MM.1S (cell line): Measurements from ENCODE around the gene BTBD17.

Source experiments
- DNase-seq: peaks from one replicate; pipeline ENCODE4 v3.0.0-alpha.2; 2015
- H2AFZ ChIP-seq: fragments of 300-600 bp; sonication (generic); 2 replicates; pipeline ENCODE4 v1.6.0; 2016; ENCODE audit warnings: antibody characterized with exemption, low read length
- H3F3A ChIP-seq: fragments of 300-600 bp; sonication (generic); 2 replicates; pipeline ENCODE4 v1.6.1; 2016; ENCODE audit warnings: mild to moderate bottlenecking, antibody characterized with exemption, low read length, moderate library complexity, mixed read lengths; ENCODE audit not compliant: insufficient read depth
- H3K27ac ChIP-seq: fragments of 300-600 bp; sonication (generic); 2 replicates; pipeline ENCODE4 v1.5.1; 2016; ENCODE audit warnings: mild to moderate bottlenecking, low read length
- H3K27me3 ChIP-seq: fragments of 300-600 bp; sonication (generic); replicated peaks from 2 replicates; pipeline ENCODE4 v1.6.0; 2016; ENCODE audit warnings: low read length; ENCODE audit not compliant: insufficient read depth
- H3K36me3 ChIP-seq: fragments of 300-600 bp; sonication (generic); replicated peaks from 2 replicates; pipeline ENCODE4 v1.6.1; 2016; ENCODE audit warnings: mild to moderate bottlenecking, low read length, mixed read lengths; ENCODE audit not compliant: insufficient read depth
- H3K4me1 ChIP-seq: fragments of 300-600 bp; sonication (generic); 2 replicates; pipeline ENCODE4 v1.6.1; 2016; ENCODE audit warnings: low read length, mixed read lengths
- H3K4me2 ChIP-seq: fragments of 300-600 bp; sonication (generic); 2 replicates; pipeline ENCODE4 v1.6.0; 2016; ENCODE audit warnings: low read depth, low read length
- H3K4me3 ChIP-seq: fragments of 300-600 bp; sonication (generic); 2 replicates; pipeline ENCODE4 v1.5.1; 2016; ENCODE audit warnings: low read length, mixed read lengths
- H3K79me2 ChIP-seq: fragments of 300-600 bp; sonication (generic); 2 replicates; pipeline ENCODE4 v1.6.1; 2016; ENCODE audit warnings: mixed run types, low read length, mixed read lengths
- H3K9ac ChIP-seq: fragments of 300-600 bp; sonication (generic); 2 replicates; pipeline ENCODE4 v1.6.1; 2016; ENCODE audit warnings: low read length, mixed read lengths
- H3K9me2 ChIP-seq: fragments of 300-600 bp; sonication (generic); replicated peaks from 2 replicates; pipeline ENCODE4 v1.6.1; 2016; ENCODE audit warnings: mild to moderate bottlenecking, low read length, mixed read lengths; ENCODE audit not compliant: insufficient read depth
- H3K9me3 ChIP-seq: fragments of 300-600 bp; sonication (generic); replicated peaks from 2 replicates; pipeline ENCODE4 v1.6.1; 2016; ENCODE audit warnings: mild to moderate bottlenecking, low read length, mixed read lengths; ENCODE audit not compliant: insufficient read depth
- H4K20me1 ChIP-seq: fragments of 300-600 bp; sonication (generic); 2 replicates; pipeline ENCODE4 v1.6.1; 2016; ENCODE audit warnings: mild to moderate bottlenecking, low read length, moderate library complexity, mixed read lengths; ENCODE audit not compliant: insufficient read depth
- CTCF ChIP-seq: fragments of 300-600 bp; sonication (generic); IDR thresholded peaks from 2 replicates; pipeline ENCODE4 v1.5.1; 2016; ENCODE audit warnings: antibody characterized with exemption, low read length, mixed read lengths
- EZH2 ChIP-seq: fragments of 300-600 bp; sonication (generic); optimal IDR thresholded peaks from 2 replicates; pipeline ENCODE3; 2017; ENCODE audit warnings: low read depth, mild to moderate bottlenecking, antibody characterized with exemption, low read length, mixed read lengths
- EZH2phosphoT487 ChIP-seq: fragments of 300-600 bp; sonication (generic); IDR thresholded peaks from 2 replicates; pipeline ENCODE4 v1.6.1; 2018; ENCODE audit warnings: antibody characterized with exemption, low read length

BTBD17 gene

DNA sequence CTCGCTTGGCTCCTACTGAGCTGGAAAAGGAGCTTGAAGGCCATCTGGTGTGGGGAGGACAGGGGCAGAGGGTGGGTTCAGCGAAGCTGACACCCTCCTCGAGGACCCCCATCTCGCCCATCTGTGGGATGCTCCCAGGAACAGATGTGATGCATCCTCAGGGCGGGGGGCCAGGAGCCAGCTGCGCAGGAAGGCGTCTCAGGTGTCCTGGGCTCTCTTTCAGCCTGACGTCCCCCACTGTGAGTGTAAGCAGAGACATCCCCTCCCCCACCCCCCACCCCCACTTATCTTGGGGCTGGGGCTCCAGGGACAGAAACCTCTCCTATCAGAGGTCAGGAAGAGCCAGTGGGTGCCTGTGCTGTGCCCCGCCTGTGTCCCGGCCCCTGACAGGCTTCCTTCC lies 19.4 kb downstream of the BTBD17 start:
- Histone ChIP-seq H3K27ac (no peak overlapping the region), H3K9me3 (no peaks in the 10 kb centered on the region), H3K79me2 (no peaks in the 10 kb centered on the region), H3F3A (no peaks in the 10 kb centered on the region), H4K20me1 (no peaks in the 10 kb centered on the region), H2AFZ (no peak overlapping the region), H3K4me1 (no peaks in the 10 kb centered on the region), H3K9ac (no peak overlapping the region), H3K9me2 (no peaks in the 10 kb centered on the region), H3K36me3 (no peaks in the 10 kb centered on the region), H3K27me3 (peaks cover 89% of the 10 kb centered on the region), H3K4me2 (no peak overlapping the region), H3K4me3 (no peak overlapping the region)
- no peak for TF ChIP-seq EZH2phosphoT487
- no peak for TF ChIP-seq CTCF
- no peak for TF ChIP-seq EZH2
- no peak for DNase-seq

DNA sequence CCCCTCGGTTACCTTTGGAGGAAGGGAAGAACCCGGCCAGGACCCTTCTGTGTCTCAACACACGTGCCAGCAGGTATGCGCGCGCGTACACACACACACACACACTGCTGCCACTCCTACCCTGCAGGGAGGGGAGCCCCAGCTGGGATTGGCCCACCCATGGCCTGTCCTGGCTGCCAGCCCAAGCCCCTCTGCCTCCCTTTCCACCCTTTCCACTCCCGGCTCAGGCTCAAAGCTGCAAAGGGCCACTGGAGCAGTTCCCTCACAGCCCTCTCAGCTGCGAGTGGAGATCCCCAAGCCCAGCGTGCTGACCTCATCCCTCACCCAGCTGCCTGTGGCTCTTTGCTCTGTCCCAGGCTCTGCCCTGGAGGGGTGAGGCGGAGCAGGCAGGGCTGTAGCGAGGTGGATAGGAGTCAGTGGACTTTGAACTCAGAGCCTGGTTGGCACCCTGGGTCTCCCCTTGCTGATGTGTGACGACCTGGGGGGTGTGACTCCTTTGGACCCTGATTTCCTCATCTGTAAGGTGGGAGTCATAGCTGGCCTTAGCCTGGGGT lies 21.1 kb downstream of the BTBD17 start:
- Histone ChIP-seq H3K4me1 (no peaks in the 10 kb centered on the region), H3K4me2 (no peak overlapping the region), H3F3A (no peaks in the 10 kb centered on the region)

GRCh38 chr17:74339537-74340195 lies 22.0 kb downstream of the BTBD17 start:
- no peak for TF ChIP-seq CTCF
- no peak for TF ChIP-seq EZH2
- TF ChIP-seq EZH2phosphoT487: no peak
- H3K9me3 ChIP-seq: no peaks in the 10 kb centered on the region
- H3K9me2 ChIP-seq: no peaks in the 10 kb centered on the region
- no peaks in the 10 kb centered on the region for H3K36me3 ChIP-seq
- H3K4me1 ChIP-seq: peaks cover 5% of the 10 kb centered on the region; the same call in 1 of the 2 replicates
- H2AFZ ChIP-seq: no peak overlapping the region
- no peak overlapping the region for H3K4me3 ChIP-seq
- H4K20me1 ChIP-seq: no peaks in the 10 kb centered on the region
- peaks cover 65% of the 10 kb centered on the region for H3K27me3 ChIP-seq
- no peak overlapping the region for H3K9ac ChIP-seq
- no peaks in the 10 kb centered on the region for H3F3A ChIP-seq
- DNase-seq: no peak
- no peak overlapping the region for H3K27ac ChIP-seq
- H3K79me2 ChIP-seq: no peaks in the 10 kb centered on the region
- no peak overlapping the region for H3K4me2 ChIP-seq

More for the DNA sequence above, 21.1 kb downstream of the BTBD17 start:
- Histone ChIP-seq H3K9me3 (no peaks in the 10 kb centered on the region), H3K4me3 (no peak overlapping the region), H3K27ac (no peak overlapping the region), H3K27me3 (peaks cover 74% of the 10 kb centered on the region), H3K79me2 (no peaks in the 10 kb centered on the region), H4K20me1 (no peaks in the 10 kb centered on the region), H3K9me2 (no peaks in the 10 kb centered on the region), H3K9ac (no peak overlapping the region), H2AFZ (no peak overlapping the region), H3K36me3 (no peaks in the 10 kb centered on the region)
- TF ChIP-seq EZH2 (no peak), CTCF (no peak), EZH2phosphoT487 (no peak)
- DNase-seq: no peak
